ENCODE results near the gene GLRA3. TPM values are rescaled to one million over a fixed set of nuclear protein-coding genes. Genes with fewer than 3 reads are reported as not detected.

GLRA3 gene
- total RNA-seq, 3 donors from 2014 or later (not counting 1 experiment from before 2014, with no cell fraction given), result not detected

DNA sequence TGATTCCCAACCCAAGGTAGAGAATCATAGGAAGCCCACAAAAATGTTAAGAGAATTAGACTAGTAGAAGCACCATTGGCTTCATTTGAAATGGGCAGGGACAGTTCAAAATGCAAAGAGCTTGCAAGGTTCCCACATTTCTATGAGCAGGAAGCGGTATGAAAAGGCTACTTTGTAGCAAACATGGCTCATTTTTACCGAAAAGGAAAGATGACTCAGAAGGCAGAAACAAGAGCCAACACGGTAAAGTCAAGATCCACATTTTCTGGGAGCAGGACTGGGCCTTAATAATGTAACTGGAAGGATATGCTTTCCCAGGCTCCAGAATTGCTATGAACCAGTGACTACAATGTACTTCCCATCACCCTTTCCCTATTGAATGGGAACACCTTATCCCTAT lies 89.5 kb downstream of the GLRA3 start:
- TF ChIP-seq, protein P1, sequence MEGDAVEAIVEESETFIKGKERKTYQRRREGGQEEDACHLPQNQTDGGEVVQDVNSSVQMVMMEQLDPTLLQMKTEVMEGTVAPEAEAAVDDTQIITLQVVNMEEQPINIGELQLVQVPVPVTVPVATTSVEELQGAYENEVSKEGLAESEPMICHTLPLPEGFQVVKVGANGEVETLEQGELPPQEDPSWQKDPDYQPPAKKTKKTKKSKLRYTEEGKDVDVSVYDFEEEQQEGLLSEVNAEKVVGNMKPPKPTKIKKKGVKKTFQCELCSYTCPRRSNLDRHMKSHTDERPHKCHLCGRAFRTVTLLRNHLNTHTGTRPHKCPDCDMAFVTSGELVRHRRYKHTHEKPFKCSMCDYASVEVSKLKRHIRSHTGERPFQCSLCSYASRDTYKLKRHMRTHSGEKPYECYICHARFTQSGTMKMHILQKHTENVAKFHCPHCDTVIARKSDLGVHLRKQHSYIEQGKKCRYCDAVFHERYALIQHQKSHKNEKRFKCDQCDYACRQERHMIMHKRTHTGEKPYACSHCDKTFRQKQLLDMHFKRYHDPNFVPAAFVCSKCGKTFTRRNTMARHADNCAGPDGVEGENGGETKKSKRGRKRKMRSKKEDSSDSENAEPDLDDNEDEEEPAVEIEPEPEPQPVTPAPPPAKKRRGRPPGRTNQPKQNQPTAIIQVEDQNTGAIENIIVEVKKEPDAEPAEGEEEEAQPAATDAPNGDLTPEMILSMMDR (IDR thresholded peaks at IDR 0.05), result no peak
- H3K36me3 Mint-ChIP-seq, result no peaks in the 10 kb centered on the region
- H3K27me3 Mint-ChIP-seq (ENCODE audit: low read depth in 2 of 2), result no peaks in the 10 kb centered on the region
- no peaks in the 10 kb centered on the region for H3K4me1 Mint-ChIP-seq
- intact Hi-C loops (cut with micrococcal nuclease), result no loop called here
- H3K27me3 ChIP-seq (ENCODE audit: control insufficient read depth, insufficient read depth, low read length), result no peaks in the 10 kb centered on the region
- H3K27ac ChIP-seq (ENCODE audit: low read length), result no peak overlapping the region
- WGBS (ENCODE audit: insufficient coverage), result 89% methylated on average over 3 of the region's 3 CpGs
- no peaks in the 10 kb centered on the region for H3K4me1 ChIP-seq (ENCODE audit: control insufficient read depth, insufficient read depth, low read length)
- H3K4me3 ChIP-seq (ENCODE audit: low read length), result no peak overlapping the region
- H3K9me3 ChIP-seq (ENCODE audit: control insufficient read depth, insufficient read depth, low read length), result peaks cover 4% of the 10 kb centered on the region
- H3K36me3 ChIP-seq (ENCODE audit: control insufficient read depth, insufficient read depth, low read length), result no peaks in the 10 kb centered on the region
- H3K4me3 Mint-ChIP-seq, result no peak overlapping the region
- no peak overlapping the region for H3K27ac Mint-ChIP-seq
- no peak for ATAC-seq
- DNase-seq, result no peak
- H3K9me3 Mint-ChIP-seq, result peaks cover 0 to 3% of the 10 kb centered on the region in 2 donors

DNA sequence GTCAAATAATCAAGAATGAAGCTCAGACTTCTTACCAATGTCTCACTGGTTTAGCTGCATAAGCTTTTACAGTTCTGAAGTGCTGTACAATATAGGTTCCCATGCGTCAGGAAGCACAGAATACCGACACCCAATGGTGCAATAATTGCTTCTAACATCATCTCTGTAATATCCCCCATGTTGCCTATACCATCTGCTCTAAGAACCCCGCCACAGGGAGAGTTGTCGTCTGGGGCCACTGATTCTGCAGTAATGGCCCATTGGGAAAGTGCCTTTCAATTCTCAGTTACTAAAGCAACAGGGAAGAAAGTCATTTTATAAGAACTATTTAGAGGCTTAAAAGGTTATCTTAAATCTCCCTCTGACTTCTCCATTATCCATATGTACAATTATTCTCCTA lies 94.9 kb downstream of the GLRA3 start:
- Histone ChIP-seq H3K27me3 (ENCODE audit: control insufficient read depth, insufficient read depth, low read length) (no peaks in the 10 kb centered on the region), H3K4me1 (ENCODE audit: control insufficient read depth, insufficient read depth, low read length) (no peaks in the 10 kb centered on the region), H3K4me3 (ENCODE audit: low read length) (no peak overlapping the region), H3K36me3 (ENCODE audit: control insufficient read depth, insufficient read depth, low read length) (no peaks in the 10 kb centered on the region), H3K27ac (ENCODE audit: low read length) (no peak overlapping the region), H3K9me3 (ENCODE audit: control insufficient read depth, insufficient read depth, low read length) (no peaks in the 10 kb centered on the region)
- H3K4me3 Mint-ChIP-seq, result no peak overlapping the region
- ATAC-seq (no peak), DNase-seq (no peak)
- H3K27ac Mint-ChIP-seq, result no peak overlapping the region
- TF ChIP-seq, protein P1 (IDR thresholded peaks at IDR 0.05), result no peak
- H3K4me1 Mint-ChIP-seq, result no peaks in the 10 kb centered on the region
- H3K9me3 Mint-ChIP-seq, result no peaks in the 10 kb centered on the region
- intact Hi-C loops (cut with micrococcal nuclease), result no loop called here
- no peaks in the 10 kb centered on the region for H3K27me3 Mint-ChIP-seq (ENCODE audit: low read depth in 2 of 2)
- WGBS (ENCODE audit: insufficient coverage), result 87% methylated on average over 4 of the region's 4 CpGs
- no peaks in the 10 kb centered on the region for H3K36me3 Mint-ChIP-seq

DNA sequence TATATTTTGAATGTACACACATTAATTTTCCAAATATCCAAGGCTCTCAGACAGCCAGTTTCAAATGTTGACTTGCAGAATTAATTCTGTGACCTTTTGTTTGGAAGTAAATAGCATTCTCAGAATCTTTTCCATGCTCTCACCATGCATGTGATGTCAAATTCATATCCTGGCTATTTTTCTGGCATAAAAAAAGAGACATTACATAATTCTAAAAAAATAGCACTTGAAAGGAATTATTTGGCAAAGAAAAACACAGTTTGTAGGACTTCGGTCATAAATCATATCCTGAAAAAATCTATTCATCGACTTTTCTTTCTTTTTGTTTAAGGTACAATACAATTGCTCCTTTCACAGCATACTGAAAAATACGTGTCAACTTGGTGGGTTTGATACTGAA lies 111.2 kb downstream of the GLRA3 start:
- no peak for DNase-seq
- Mint-ChIP-seq H3K27me3 (ENCODE audit: low read depth in 2 of 2) (no peaks in the 10 kb centered on the region), H3K9me3 (no peaks in the 10 kb centered on the region), H3K4me3 (no peak overlapping the region), H3K36me3 (no peaks in the 10 kb centered on the region), H3K27ac (no peak overlapping the region), H3K4me1 (no peaks in the 10 kb centered on the region)
- no peak overlapping the region for H3K4me3 ChIP-seq (ENCODE audit: low read length)
- WGBS (ENCODE audit: insufficient coverage), result no CpG with 5 or more reads among the region's 3 CpGs
- no peaks in the 10 kb centered on the region for H3K36me3 ChIP-seq (ENCODE audit: control insufficient read depth, insufficient read depth, low read length)
- no peaks in the 10 kb centered on the region for H3K27me3 ChIP-seq (ENCODE audit: control insufficient read depth, insufficient read depth, low read length)
- no peak for ATAC-seq
- H3K9me3 ChIP-seq (ENCODE audit: control insufficient read depth, insufficient read depth, low read length), result no peaks in the 10 kb centered on the region
- no peak overlapping the region for H3K27ac ChIP-seq (ENCODE audit: low read length)
- TF ChIP-seq, protein P1 (IDR thresholded peaks at IDR 0.05), result no peak
- no peaks in the 10 kb centered on the region for H3K4me1 ChIP-seq (ENCODE audit: control insufficient read depth, insufficient read depth, low read length)
- intact Hi-C loops (cut with micrococcal nuclease), result no loop called here

DNA sequence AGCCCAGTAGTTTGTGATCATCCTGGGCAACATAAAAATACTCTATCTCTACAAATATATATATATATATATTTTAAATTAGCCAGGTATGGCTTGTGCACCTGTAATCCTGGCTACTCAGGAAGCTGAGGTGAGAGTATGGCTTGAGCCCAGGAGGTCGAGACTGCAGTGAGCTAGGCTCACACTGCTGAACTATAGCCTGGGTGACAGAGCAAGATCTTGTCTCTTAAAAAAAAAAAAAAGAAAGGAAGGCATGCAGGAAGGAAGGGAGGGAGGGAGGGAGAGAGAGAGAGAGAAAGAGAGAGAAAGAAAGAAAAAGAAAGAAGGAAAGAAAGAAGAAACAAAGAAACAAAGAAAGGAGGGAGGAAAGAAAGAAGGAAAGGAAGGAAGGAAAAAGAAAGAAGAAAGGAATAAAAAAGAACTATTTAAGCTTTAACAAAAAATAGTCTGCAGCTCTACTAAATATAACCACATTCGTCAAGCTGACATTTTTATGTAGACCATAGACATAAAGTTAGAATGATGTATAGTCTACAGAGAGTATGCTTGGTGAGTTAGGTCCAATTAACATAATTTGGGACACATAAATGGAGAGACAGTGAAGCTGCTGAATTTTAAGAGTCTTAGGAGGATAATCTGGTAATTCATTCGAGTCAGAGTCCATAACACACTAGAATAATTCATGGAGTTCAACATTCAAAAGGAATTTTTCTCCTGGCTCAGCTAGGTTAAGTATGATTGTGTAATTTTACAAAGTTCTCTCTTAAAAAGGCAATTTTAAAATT lies 111.9 kb downstream of the GLRA3 start:
- intact Hi-C loops (cut with micrococcal nuclease), result no loop called here
- TF ChIP-seq, protein P1 (IDR thresholded peaks at IDR 0.05), result no peak
- H3K4me1 Mint-ChIP-seq, result no peaks in the 10 kb centered on the region

More for the DNA sequence above, 111.9 kb downstream of the GLRA3 start:
- Histone ChIP-seq H3K9me3 (ENCODE audit: control insufficient read depth, insufficient read depth, low read length) (no peaks in the 10 kb centered on the region), H3K36me3 (ENCODE audit: control insufficient read depth, insufficient read depth, low read length) (no peaks in the 10 kb centered on the region), H3K27ac (ENCODE audit: low read length) (no peak overlapping the region), H3K4me3 (ENCODE audit: low read length) (no peak overlapping the region), H3K27me3 (ENCODE audit: control insufficient read depth, insufficient read depth, low read length) (no peaks in the 10 kb centered on the region), H3K4me1 (ENCODE audit: control insufficient read depth, insufficient read depth, low read length) (no peaks in the 10 kb centered on the region)
- H3K4me3 Mint-ChIP-seq, result no peak overlapping the region
- no peaks in the 10 kb centered on the region for H3K9me3 Mint-ChIP-seq
- H3K36me3 Mint-ChIP-seq, result no peaks in the 10 kb centered on the region
- no peaks in the 10 kb centered on the region for H3K27me3 Mint-ChIP-seq (ENCODE audit: low read depth in 2 of 2)
- no peak overlapping the region for H3K27ac Mint-ChIP-seq
- no peak for ATAC-seq
- 39% methylated on average over 1 of the region's 3 CpGs for WGBS (ENCODE audit: insufficient coverage)
- no peak for DNase-seq
